H1 (cell line): ENCODE data around the gene R3HDM4. TPM values are rescaled to one million over a fixed set of nuclear protein-coding genes. Genes with fewer than 3 reads are reported as not detected.

Source experiments
- BCL11A ChIP-seq, 2 experiments: IDR thresholded peaks; one replicate each; pipeline ENCODE4 v1.6.1; 2011; ENCODE audit warnings: low read depth in 2 of 2, low read length in 2 of 2, mild to moderate bottlenecking in 2 of 2
- HDAC2 ChIP-seq, 2 experiments: fragments of 300-600 bp in 1 of 2; sonication (generic) in 1 of 2; IDR thresholded peaks; 2 replicates each; pipeline ENCODE4 v1.6.1; 2011 to 2012; ENCODE audit warnings: low read depth in 2 of 2, low read length in 2 of 2, mild to moderate bottlenecking in 2 of 2, moderate library complexity in 2 of 2, borderline replicate concordance in 1 of 2, inconsistent platforms in 1 of 2
- polyA plus RNA-seq, 7 experiments: library from polyadenylated mRNA; depleted of rRNA in 3 of 7; stranded (reverse) in 5 of 7; unstranded in 2 of 7; fragments of >200 nt in 5 of 7; fragments of 200-250 nt in 2 of 7; gene quantifications; 1 replicate in 5 of 7; 2 replicates in 1 of 7; 4 replicates in 1 of 7; pipeline versions ENCODE4 v1.2.1 to v1.2.3, GENCODE V29; 2011 to 2013; ENCODE audit warnings: missing spikeins in 2 of 7, mixed read lengths in 2 of 7
- total RNA-seq: library from RNA; stranded (reverse); fragmentation: NEBNext Ultra II Directional; extraction: Animal tissue kit (Norgen Biotek cat#: 25700); gene quantifications from 2 replicates; pipeline ENCODE4 v1.2.1, GENCODE V29; 2021
- TF ChIP-seq, protein P1 (sequence below): IDR thresholded peaks from 2 replicates; pipeline ENCODE4 v1.6.1; 2012; ENCODE audit warnings: inconsistent platforms

The R3HDM4 gene
- total and polyA plus RNA-seq, 2 of the 8 experiments (the other 6 are each of a cell fraction or from before 2014, with no cell fraction given): 76.8 to 102 TPM

DNA sequence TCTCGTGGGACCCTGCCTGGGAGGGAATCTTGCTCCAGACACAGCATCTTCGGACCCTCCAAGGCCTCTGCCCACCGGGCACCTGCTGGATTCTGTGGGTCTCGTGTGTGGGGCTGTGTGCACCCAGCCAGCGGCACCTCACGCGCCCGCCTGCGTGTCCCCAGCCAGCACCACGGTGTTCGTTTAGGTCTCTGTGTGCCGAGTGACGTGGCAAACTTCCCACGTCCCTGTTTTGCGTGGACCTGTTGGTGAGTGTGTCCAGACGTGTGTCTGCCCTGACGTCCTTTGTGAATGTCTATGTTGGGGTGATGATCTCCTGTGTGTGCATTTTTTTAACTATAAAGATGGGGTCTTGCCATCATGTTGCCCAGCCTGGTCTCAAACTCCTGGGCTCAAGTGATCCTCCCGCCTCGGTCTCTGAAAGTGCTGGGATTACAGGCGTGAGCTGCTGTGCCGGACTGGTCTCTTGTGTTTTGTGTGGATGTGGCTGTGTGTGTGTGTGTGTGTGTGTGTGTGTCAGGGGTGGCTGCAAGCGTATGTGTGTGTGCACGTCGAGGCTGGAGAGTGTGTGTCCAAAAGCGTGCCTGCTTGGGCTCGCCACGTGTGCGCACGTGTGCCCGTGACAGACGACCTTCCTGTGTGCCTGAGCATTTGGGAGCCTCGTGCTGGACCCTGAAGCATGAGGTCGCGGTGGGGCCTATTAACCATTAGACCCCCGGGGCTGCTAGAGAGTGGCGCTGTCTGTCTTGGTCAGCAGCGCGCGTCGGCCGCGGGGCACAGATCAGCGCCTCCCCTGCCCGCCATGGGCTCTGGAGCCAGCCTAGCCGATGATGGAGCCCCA, 28.5 kb upstream of the R3HDM4 start (continued):
- no peak for TF ChIP-seq BCL11A (IDR thresholded peaks at IDR 0.05; ENCODE audit: low read depth in 2 of 2, low read length in 2 of 2)
- TF ChIP-seq, protein P1, sequence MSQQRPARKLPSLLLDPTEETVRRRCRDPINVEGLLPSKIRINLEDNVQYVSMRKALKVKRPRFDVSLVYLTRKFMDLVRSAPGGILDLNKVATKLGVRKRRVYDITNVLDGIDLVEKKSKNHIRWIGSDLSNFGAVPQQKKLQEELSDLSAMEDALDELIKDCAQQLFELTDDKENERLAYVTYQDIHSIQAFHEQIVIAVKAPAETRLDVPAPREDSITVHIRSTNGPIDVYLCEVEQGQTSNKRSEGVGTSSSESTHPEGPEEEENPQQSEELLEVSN: no peak
- no peak for TF ChIP-seq HDAC2 (IDR thresholded peaks at IDR 0.05; ENCODE audit: borderline replicate concordance in 1 of 2, low read depth in 2 of 2, low read length in 2 of 2)
